A549 (cell line): ENCODE measurements around the gene SRD5A3. TPM values are rescaled to one million over a fixed set of nuclear protein-coding genes. Genes with fewer than 3 reads are reported as not detected.
"Not testable (repeated sequence)": the region's sequence is repeated elsewhere in the genome, so short reads cannot be mapped to it uniquely, and the experiment has no call there.

Experiments
- ATAC-seq, 2 experiments: fragments of 200-7000 bp in 1 of 2; fragments of >200 bp in 1 of 2; cut with Nextera tagmentation in 1 of 2; cut with Tn5 transposase in 1 of 2; 3 replicates each; pipeline versions ENCODE4 v1.8.0 to v1.9.1; 2018 to 2020; ENCODE audit warnings: mild to moderate bottlenecking in 1 of 2, moderate library complexity in 1 of 2
- CTCF ChIA-PET: fragments of 300-600 bp; sonication (Branson Sonifier 250); formaldehyde crosslinking; extraction: SDS; loops from one replicate; lab custom pipeline; 2021; ENCODE audit warnings: antibody characterized with exemption, inconsistent platforms; lab: Yijun Ruan, JAX
- POLR2A ChIA-PET: fragments of 350-600 bp; formaldehyde crosslinking; extraction: SDS; loops from one replicate; lab custom pipeline; 2021; ENCODE audit warnings: antibody characterized with exemption, inconsistent platforms; lab: Yijun Ruan, JAX
- DNase-seq, 2 experiments: peaks; one replicate each; pipeline versions ENCODE4 v3.0.0 to v3.0.0-alpha.2; 2011 to 2016; ENCODE audit warnings: low read depth in 1 of 2, low spot score in 1 of 2
- FAIRE-seq: peaks from 2 replicates; lab custom pipeline; 2011; peaks lifted over from hg19 to GRCh38; lab: Jason Lieb, UNC
- H3K27ac ChIP-seq, 2 experiments: fragments of >200 bp; sonication (Bioruptor Twin); formaldehyde crosslinking; 3 replicates each; pipeline ENCODE4 v1.5.1; 2016 to 2017
- H3K4me1 ChIP-seq: fragments of >200 bp; sonication (Bioruptor Twin); formaldehyde crosslinking; 3 replicates; pipeline ENCODE4 v1.6.1; 2016
- H3K4me2 ChIP-seq: fragments of >200 bp; sonication (Bioruptor Twin); formaldehyde crosslinking; 3 replicates; pipeline ENCODE4 v1.6.1; 2016
- H3K4me3 ChIP-seq: fragments of >200 bp; sonication (Bioruptor Twin); formaldehyde crosslinking; 3 replicates; pipeline ENCODE4 v1.5.1; 2016
- H3K9me3 ChIP-seq: fragments of >200 bp; sonication (Bioruptor Twin); formaldehyde crosslinking; 3 replicates; pipeline ENCODE4 v1.6.1; 2016
- BHLHE40 ChIP-seq: IDR thresholded peaks from 2 replicates; pipeline ENCODE4 v1.6.1; 2012; ENCODE audit warnings: low read depth, low read length, inconsistent platforms
- CEBPB ChIP-seq, 2 experiments: fragments of >200 bp in 1 of 2; sonication (Bioruptor Twin) in 1 of 2; formaldehyde crosslinking in 1 of 2; IDR thresholded peaks; 2 replicates each; pipeline ENCODE4 v1.6.1; 2012 to 2016
- CHD4 ChIP-seq: fragments of 200-600 bp; sonication (generic); IDR thresholded peaks from 2 replicates; pipeline ENCODE4 v1.6.1; 2016; ENCODE audit warnings: antibody characterized with exemption, mild to moderate bottlenecking, borderline replicate concordance
- EHF ChIP-seq: fragments of 250-450 bp; sonication (Bioruptor Pico); IDR thresholded peaks from 2 replicates; pipeline ENCODE4 v1.5.0; 2020; ENCODE audit warnings: mild to moderate bottlenecking
- FOXS1 ChIP-seq: fragments of 250-450 bp; sonication (Bioruptor Pico); IDR thresholded peaks from 2 replicates; pipeline ENCODE4 v1.5.0; 2020; ENCODE audit warnings: mild to moderate bottlenecking, moderate library complexity
- GATA3 ChIP-seq: IDR thresholded peaks from 2 replicates; pipeline ENCODE4 v1.6.1; 2012; ENCODE audit warnings: borderline replicate concordance
- HDAC2 ChIP-seq: fragments of 200-600 bp; sonication (generic); IDR thresholded peaks from 2 replicates; pipeline ENCODE4 v1.6.1; 2016
- HEYL ChIP-seq: fragments of 250-450 bp; sonication (Bioruptor Pico); IDR thresholded peaks from 2 replicates; pipeline ENCODE4 v1.8.0; 2021; ENCODE audit warnings: mild to moderate bottlenecking, moderate library complexity
- HOXA7 ChIP-seq: fragments of 250-450 bp; sonication (Bioruptor Pico); IDR thresholded peaks from 2 replicates; pipeline ENCODE4 v1.5.0; 2020; ENCODE audit warnings: mild to moderate bottlenecking, moderate library complexity
- HOXB5 ChIP-seq: fragments of 250-450 bp; sonication (Bioruptor Pico); IDR thresholded peaks from 2 replicates; pipeline ENCODE4 v1.5.0; 2020; ENCODE audit warnings: mild to moderate bottlenecking, moderate library complexity
- JUNB ChIP-seq: fragments of >200 bp; sonication (Bioruptor Twin); formaldehyde crosslinking; IDR thresholded peaks from 2 replicates; pipeline ENCODE4 v1.6.1; 2016
- KDM5A ChIP-seq: fragments of 200-600 bp; sonication (generic); IDR thresholded peaks from 2 replicates; pipeline ENCODE4 v1.6.1; 2016; ENCODE audit warnings: antibody characterized with exemption, mild to moderate bottlenecking
- MAFK ChIP-seq: fragments of 450-650 bp; IDR thresholded peaks from 2 replicates; pipeline ENCODE4 v1.6.1; 2014; ENCODE audit not compliant: partially characterized antibody
- MYC ChIP-seq: IDR thresholded peaks from 2 replicates; pipeline ENCODE4 v1.6.1; 2012; ENCODE audit warnings: mild to moderate bottlenecking, inconsistent platforms, low read length, improper control_type of control experiment, borderline replicate concordance
- NFE2L2 ChIP-seq: fragments of 150-350 bp; conservative IDR thresholded peaks from 2 replicates; pipeline ENCODE4 v1.6.1; 2014; ENCODE audit warnings: low read length
- POLR2A ChIP-seq: IDR thresholded peaks from 2 replicates; pipeline ENCODE4 v1.6.1; 2012; ENCODE audit warnings: mild to moderate bottlenecking, low read length
- POLR2AphosphoS2 ChIP-seq: conservative IDR thresholded peaks from 2 replicates; pipeline ENCODE4 v1.6.1; 2012; ENCODE audit warnings: low read length, improper control_type of control experiment, inconsistent platforms
- RAD21 ChIP-seq, 2 experiments: fragments of >200 bp in 1 of 2; sonication (Bioruptor Twin) in 1 of 2; formaldehyde crosslinking in 1 of 2; IDR thresholded peaks in 1 of 2; conservative IDR thresholded peaks in 1 of 2; 2 replicates in 1 of 2; 3 replicates in 1 of 2; pipeline ENCODE4 v1.6.1; 2012 to 2018; ENCODE audit warnings: inconsistent platforms in 1 of 2
- RARB ChIP-seq: fragments of 250-450 bp; sonication (Bioruptor Pico); IDR thresholded peaks from 2 replicates; pipeline ENCODE4 v1.8.0; 2021; ENCODE audit warnings: mild to moderate bottlenecking, moderate library complexity
- SMC3 ChIP-seq: fragments of >200 bp; sonication (Bioruptor Twin); formaldehyde crosslinking; IDR thresholded peaks from 3 replicates; pipeline ENCODE4 v1.6.1; 2018; ENCODE audit warnings: inconsistent platforms
- SREBF2 ChIP-seq: fragments of 450-650 bp; IDR thresholded peaks from 2 replicates; pipeline ENCODE4 v1.6.1; 2014; ENCODE audit warnings: mild to moderate bottlenecking, moderate library complexity
- ZC3H11A ChIP-seq: fragments of 450-650 bp; IDR thresholded peaks from 2 replicates; pipeline ENCODE4 v1.6.1; 2014; ENCODE audit warnings: antibody characterized with exemption, mild to moderate bottlenecking
- ZFP36 ChIP-seq: fragments of 450-650 bp; IDR thresholded peaks from 2 replicates; pipeline ENCODE4 v1.6.1; 2014; ENCODE audit warnings: borderline replicate concordance; ENCODE audit not compliant: partially characterized antibody
- ZSCAN20 ChIP-seq: fragments of 250-450 bp; sonication (Bioruptor Pico); IDR thresholded peaks from 2 replicates; pipeline ENCODE4 v1.8.0; 2022; ENCODE audit warnings: mild to moderate bottlenecking, moderate library complexity
- WGBS: methylation state at CpG from one replicate; pipeline ENCODE4 v1.1.6; 2017; ENCODE audit errors: missing lambda C conversion rate; 5-methylcytosine and 5-hydroxymethylcytosine counted together
- polyA plus RNA-seq, 4 experiments: library from polyadenylated mRNA; depleted of rRNA in 3 of 4; stranded (reverse); fragments of >200 nt; fragmentation: RNase III in 1 of 4; extraction: RNeasy Plus Mini Kit Qiagen cat#74134 plus additional on column Dnase treatment in 1 of 4; gene quantifications; 2 replicates in 3 of 4; 3 replicates in 1 of 4; pipeline ENCODE4 v1.2.3, GENCODE V29; 2011 to 2017
- TF ChIP-seq, protein P1 (sequence below): fragments of 150-350 bp; IDR thresholded peaks from 2 replicates; pipeline ENCODE4 v1.6.1; 2014; ENCODE audit warnings: low read depth, mild to moderate bottlenecking, low read length
- TF ChIP-seq, protein P2 (sequence below): IDR thresholded peaks from 2 replicates; pipeline ENCODE4 v1.6.1; 2012
- TF ChIP-seq, protein P3 (sequence below): fragments of >200 bp; sonication (Bioruptor Twin); formaldehyde crosslinking; IDR thresholded peaks from 3 replicates; pipeline ENCODE4 v1.5.1; 2016

Gene SRD5A3
- polyA plus RNA-seq, 2 of the 4 experiments (the other 2 are of a cell fraction) = 5.9 to 11.1 TPM

DNA sequence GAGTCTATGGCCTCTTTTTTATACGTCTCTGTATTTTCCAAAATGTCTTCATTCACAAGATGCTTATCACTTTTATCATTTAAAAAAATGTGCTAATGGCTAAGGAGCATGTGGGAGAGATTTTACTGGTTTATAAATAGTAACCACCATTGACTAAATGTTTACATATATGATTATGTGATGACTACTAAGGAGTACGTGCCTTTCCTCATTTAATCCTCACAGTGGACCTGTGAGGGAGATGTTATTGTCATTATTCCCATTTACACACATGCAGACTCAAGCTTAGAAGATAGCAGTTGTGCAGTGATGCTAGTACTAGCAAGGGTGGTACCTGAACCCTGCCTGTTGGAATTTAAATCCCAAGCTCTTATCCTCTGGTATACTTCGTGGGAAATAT, 2.4 kb downstream of the SRD5A3 start:
- CTCF ChIA-PET = no interaction called here
- POLR2A ChIA-PET = no interaction called here
- TF ChIP-seq MAFK (no peak), ZFP36 (no peak), ZC3H11A (no peak), FOXS1 (CRISPR knock-in tag) (no peak), SREBF2 (no peak), HOXA7 (CRISPR knock-in tag) (no peak), RARB (CRISPR knock-in tag) (no peak), HEYL (no peak), SMC3 (no peak), ZSCAN20 (no peak), HDAC2 (no peak)
- no peak for DNase-seq
- H3K4me1 ChIP-seq = peaks cover 10% of the 10 kb centered on the region; the same call in 1 of the 3 replicates
- no peak for ATAC-seq
- H3K4me2 ChIP-seq = no peak overlapping the region
- 49% methylated on average over 3 of the region's 3 CpGs for WGBS
- no peak overlapping the region for H3K27ac ChIP-seq
- H3K9me3 ChIP-seq = no peaks in the 10 kb centered on the region
- no peak overlapping the region for H3K4me3 ChIP-seq
- FAIRE-seq = no peak

DNA sequence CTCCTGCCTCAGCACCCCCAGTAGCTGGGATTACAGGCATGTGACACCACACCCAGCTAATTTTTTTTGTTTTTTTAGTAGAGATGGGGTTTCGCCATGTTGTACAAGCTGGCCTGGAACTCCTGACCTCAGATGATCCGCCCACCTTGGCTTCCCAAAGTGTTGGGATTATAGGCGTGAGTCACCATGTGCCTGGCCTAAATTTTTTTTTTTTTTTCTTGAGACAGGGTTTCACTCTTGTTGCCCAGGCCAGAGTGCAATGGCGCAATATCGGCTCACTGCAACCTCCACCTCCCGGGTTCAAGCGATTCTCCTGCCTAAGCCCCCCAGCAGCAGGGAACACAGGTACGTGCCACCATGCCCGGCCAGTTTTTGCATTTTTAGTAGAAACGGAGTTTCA, 4.8 kb downstream of the SRD5A3 start:
- 94% methylated on average over 10 of the region's 10 CpGs for WGBS
- DNase-seq, H3K4me3 ChIP-seq, H3K4me1 ChIP-seq, H3K4me2 ChIP-seq, H3K9me3 ChIP-seq, ATAC-seq, POLR2A ChIA-PET, H3K27ac ChIP-seq, FAIRE-seq: not testable (repeated sequence)
- CTCF ChIA-PET = interaction anchor here (0.6 to 1.7 kb wide), 4 partner anchors 11 to 95 kb away, joined by 3 to 5 read pairs (median 3); partner anchors contain the start of gene TMEM165

DNA sequence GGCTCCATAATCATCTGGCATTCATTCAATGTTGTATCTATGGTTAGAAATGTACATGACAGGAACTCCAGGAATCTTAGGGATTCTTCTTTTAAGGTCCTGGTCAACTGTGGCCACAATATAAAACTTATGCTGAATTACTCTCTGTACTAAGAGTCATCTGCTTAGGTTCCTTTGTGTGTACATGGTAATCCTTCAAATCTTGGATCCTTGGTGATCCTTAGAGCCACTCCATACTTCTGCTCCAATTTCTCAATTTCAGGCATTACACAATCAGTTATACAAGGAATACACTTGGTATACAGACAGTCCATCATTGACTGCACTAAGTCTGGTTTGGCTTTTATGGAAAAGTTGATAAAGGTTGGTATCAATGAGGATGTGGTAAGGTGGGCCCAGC, 5.8 kb downstream of the SRD5A3 start:
- no peak overlapping the region for H3K4me3 ChIP-seq
- no peak for FAIRE-seq
- ChIA-PET CTCF (interaction anchor here (1.3 kb wide), 1 partner anchor 353 kb away, joined by 4 read pairs; no protein-coding TSS in a partner anchor), POLR2A (no interaction called here)
- ATAC-seq = no peak
- no peaks in the 10 kb centered on the region for H3K9me3 ChIP-seq
- TF ChIP-seq, protein P1, sequence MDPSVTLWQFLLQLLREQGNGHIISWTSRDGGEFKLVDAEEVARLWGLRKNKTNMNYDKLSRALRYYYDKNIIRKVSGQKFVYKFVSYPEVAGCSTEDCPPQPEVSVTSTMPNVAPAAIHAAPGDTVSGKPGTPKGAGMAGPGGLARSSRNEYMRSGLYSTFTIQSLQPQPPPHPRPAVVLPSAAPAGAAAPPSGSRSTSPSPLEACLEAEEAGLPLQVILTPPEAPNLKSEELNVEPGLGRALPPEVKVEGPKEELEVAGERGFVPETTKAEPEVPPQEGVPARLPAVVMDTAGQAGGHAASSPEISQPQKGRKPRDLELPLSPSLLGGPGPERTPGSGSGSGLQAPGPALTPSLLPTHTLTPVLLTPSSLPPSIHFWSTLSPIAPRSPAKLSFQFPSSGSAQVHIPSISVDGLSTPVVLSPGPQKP = no peak
- TF ChIP-seq EHF (CRISPR knock-in tag) (no peak), ZC3H11A (no peak), POLR2A (no peak), JUNB (no peak), POLR2AphosphoS2 (no peak), NFE2L2 (no peak)
- TF ChIP-seq, protein P2, sequence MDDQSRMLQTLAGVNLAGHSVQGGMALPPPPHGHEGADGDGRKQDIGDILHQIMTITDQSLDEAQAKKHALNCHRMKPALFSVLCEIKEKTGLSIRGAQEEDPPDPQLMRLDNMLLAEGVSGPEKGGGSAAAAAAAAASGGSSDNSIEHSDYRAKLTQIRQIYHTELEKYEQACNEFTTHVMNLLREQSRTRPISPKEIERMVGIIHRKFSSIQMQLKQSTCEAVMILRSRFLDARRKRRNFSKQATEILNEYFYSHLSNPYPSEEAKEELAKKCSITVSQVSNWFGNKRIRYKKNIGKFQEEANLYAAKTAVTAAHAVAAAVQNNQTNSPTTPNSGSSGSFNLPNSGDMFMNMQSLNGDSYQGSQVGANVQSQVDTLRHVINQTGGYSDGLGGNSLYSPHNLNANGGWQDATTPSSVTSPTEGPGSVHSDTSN = no peak
- TF ChIP-seq, protein P3, sequence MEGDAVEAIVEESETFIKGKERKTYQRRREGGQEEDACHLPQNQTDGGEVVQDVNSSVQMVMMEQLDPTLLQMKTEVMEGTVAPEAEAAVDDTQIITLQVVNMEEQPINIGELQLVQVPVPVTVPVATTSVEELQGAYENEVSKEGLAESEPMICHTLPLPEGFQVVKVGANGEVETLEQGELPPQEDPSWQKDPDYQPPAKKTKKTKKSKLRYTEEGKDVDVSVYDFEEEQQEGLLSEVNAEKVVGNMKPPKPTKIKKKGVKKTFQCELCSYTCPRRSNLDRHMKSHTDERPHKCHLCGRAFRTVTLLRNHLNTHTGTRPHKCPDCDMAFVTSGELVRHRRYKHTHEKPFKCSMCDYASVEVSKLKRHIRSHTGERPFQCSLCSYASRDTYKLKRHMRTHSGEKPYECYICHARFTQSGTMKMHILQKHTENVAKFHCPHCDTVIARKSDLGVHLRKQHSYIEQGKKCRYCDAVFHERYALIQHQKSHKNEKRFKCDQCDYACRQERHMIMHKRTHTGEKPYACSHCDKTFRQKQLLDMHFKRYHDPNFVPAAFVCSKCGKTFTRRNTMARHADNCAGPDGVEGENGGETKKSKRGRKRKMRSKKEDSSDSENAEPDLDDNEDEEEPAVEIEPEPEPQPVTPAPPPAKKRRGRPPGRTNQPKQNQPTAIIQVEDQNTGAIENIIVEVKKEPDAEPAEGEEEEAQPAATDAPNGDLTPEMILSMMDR = no peak
- H3K4me1 ChIP-seq = peaks cover 10% of the 10 kb centered on the region
- no peak overlapping the region for H3K27ac ChIP-seq
- H3K4me2 ChIP-seq = no peak overlapping the region
- DNase-seq = no peak

DNA sequence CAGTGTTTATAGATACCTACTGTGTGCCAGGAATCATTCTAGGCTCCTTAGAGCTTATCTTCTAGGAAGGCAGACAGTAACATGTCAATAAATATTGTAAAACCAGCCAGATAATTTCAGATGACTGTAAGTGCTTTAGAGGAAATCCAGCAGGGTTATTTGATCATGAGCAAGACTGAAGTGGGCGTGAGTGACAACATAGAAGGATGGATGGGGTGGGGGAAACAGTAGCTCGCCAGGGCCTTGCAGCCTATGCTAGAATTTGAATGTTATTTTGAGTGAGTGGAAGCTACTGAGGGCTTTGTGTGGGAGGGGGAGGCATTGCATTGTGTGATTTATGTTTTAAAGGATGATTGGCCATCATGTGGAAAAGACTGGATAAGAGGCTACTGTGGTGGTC, 6.7 kb downstream of the SRD5A3 start:
- Histone ChIP-seq H3K4me3 (no peak overlapping the region), H3K4me1 (peaks cover 17% of the 10 kb centered on the region), H3K9me3 (no peaks in the 10 kb centered on the region), H3K4me2 (no peak overlapping the region), H3K27ac (no peak overlapping the region)
- FAIRE-seq (no peak), ATAC-seq (no peak), DNase-seq (no peak)
- POLR2A ChIA-PET = no interaction called here
- CTCF ChIA-PET = interaction anchor here (1.3 to 1.7 kb wide), 2 partner anchors 14 to 354 kb away, joined by 4 read pairs; no protein-coding TSS in a partner anchor
- TF ChIP-seq MYC (no peak), HOXB5 (CRISPR knock-in tag) (no peak), KDM5A (no peak), GATA3 (no peak), BHLHE40 (no peak), RAD21 (conservative IDR thresholded peaks at IDR 0.05 in 1 of 2, IDR thresholded peaks at IDR 0.05 in 1 of 2) (no peak), CHD4 (no peak), CEBPB (IDR thresholded peaks at IDR 0.05) (no peak)
- WGBS = 93% methylated on average over 2 of the region's 2 CpGs
